SK-N-MC (cell line): ENCODE data around the gene OPCML.

Experiments used
- DNase-seq: peaks from one replicate; pipeline ENCODE4 v3.0.0-alpha.2; 2011; ENCODE audit warnings: low read depth, low spot score
- H3K27ac ChIP-seq: fragments of 200-600 bp; sonication (generic); 2 replicates; pipeline ENCODE4 v1.5.1; 2016; ENCODE audit warnings: mixed run types
- H3K36me3 ChIP-seq: fragments of 200-600 bp; sonication (generic); 2 replicates; pipeline ENCODE4 v1.6.1; 2017; ENCODE audit warnings: antibody characterized with exemption, low read length, mixed read lengths; ENCODE audit not compliant: insufficient read depth
- H3K4me3 ChIP-seq: fragments of 200-600 bp; sonication (generic); 2 replicates; pipeline ENCODE4 v1.5.1; 2016
- H3K9ac ChIP-seq: fragments of 200-600 bp; sonication (generic); 2 replicates; pipeline ENCODE4 v1.8.0; 2017; ENCODE audit warnings: mixed run types, mixed read lengths; ENCODE audit not compliant: insufficient read length
- H3K9me3 ChIP-seq: fragments of 200-600 bp; sonication (generic); 2 replicates; pipeline ENCODE4 v1.6.1; 2017; ENCODE audit warnings: low read depth, mild to moderate bottlenecking, antibody characterized with exemption, low read length, moderate library complexity, mixed read lengths
- EZH2 ChIP-seq: fragments of 200-600 bp; sonication (generic); IDR thresholded peaks from one replicate; pipeline ENCODE4 v1.6.1; 2017; ENCODE audit warnings: antibody characterized with exemption
- FOXP2 ChIP-seq: optimal IDR thresholded peaks from 2 replicates; pipeline ENCODE3; 2011; ENCODE audit warnings: mild to moderate bottlenecking, moderate library complexity; ENCODE audit not compliant: insufficient read depth; ENCODE audit errors: extremely low read length, control extremely low read depth
- POLR2AphosphoS5 ChIP-seq: IDR thresholded peaks from 2 replicates; pipeline ENCODE4 v1.6.1; 2012; ENCODE audit warnings: mild to moderate bottlenecking, low read depth, low read length, borderline replicate concordance

OPCML gene

DNA sequence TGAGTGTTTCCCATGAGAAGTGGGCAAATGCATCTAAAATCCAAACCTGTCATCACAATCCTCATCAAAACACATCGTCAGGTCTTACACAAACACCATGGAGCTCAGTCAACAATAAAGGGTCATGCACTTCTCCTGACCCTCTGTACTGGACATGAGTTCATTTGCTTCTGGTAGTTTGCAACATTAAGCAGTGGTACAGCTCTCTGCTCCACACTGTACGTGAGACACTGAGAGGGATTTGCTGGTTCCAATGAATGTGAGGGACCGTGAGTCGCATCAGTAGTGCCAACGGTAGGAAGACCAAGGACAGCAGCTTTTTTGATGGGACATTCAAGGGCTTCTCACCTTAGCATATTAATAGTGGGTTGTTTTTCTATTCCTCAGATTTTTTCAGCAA, 752.3 kb downstream of the OPCML start:
- Histone ChIP-seq H3K4me3 (no peak overlapping the region), H3K9ac (no peak overlapping the region), H3K27ac (no peak overlapping the region), H3K36me3 (no peaks in the 10 kb centered on the region), H3K9me3 (no peaks in the 10 kb centered on the region)
- DNase-seq = no peak
- TF ChIP-seq EZH2 (no peak), FOXP2 (no peak)

DNA sequence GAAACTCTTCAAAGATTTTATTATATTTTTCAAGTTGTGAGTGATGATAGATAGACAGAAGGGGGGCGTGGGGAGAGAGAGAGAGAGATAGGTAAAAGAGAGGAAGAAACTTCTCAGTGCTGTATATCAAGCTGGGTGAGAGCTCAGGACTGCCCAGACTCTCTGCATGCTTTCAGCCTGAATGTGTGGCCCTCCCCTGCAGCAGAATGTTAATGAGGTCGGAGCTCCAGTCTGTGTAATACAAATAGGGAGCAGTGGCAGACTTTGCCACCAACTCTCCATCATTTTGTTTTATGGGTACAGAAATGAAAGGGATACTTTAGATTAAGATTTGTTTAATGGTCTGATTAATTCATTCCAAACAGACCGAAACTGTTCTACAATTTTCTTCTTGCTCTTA, 752.8 kb downstream of the OPCML start:
- DNase-seq = no peak
- Histone ChIP-seq H3K27ac (no peak overlapping the region), H3K4me3 (no peak overlapping the region), H3K36me3 (no peaks in the 10 kb centered on the region), H3K9me3 (no peaks in the 10 kb centered on the region), H3K9ac (no peak overlapping the region)
- TF ChIP-seq POLR2AphosphoS5 (no peak), EZH2 (no peak), FOXP2 (no peak)

DNA sequence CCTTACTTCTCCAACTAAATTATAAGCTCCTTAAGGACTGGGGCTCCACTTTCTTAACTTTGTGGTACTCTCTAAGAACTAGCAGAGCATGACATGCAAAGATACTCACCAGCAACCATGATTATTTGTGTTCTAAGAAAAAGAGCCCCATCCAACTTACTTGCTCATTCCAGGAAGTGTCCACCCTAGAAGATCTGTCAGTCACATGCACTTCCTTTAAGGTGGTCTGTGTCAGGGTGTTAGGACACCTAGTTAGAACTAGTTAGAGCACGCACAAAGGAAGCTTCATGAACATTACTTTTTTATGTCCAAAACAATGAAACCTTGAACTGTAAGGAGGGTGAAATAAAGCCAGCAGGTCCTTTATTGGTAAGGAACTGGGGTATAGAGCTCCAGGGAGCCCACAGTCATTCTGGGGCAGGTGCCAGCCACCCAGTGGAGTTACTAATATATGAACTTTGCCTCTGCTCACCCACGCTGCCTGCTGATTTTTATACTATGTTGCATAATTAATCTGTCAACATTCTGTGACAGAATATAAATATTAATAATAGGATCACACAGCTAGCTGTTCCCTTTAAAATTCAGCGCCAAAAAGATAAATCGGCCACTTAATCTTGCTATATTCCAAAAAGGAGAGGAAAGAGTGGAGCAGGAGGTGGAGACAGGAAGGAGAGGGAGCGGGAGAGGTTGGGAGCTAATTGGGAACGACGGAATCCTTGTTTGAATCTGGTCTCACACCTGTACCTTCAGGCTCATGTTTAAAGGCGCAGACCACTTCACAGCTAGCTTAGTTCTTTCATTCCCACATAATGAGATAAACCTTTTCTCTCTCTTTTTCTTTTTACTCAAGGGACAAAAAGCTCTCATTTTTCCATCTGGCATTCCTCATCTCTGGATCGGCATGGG, 755.0 kb downstream of the OPCML start:
- TF ChIP-seq POLR2AphosphoS5 (no peak), FOXP2 (no peak), EZH2 (no peak)
- Histone ChIP-seq H3K9ac (no peak overlapping the region), H3K4me3 (no peak overlapping the region), H3K9me3 (no peaks in the 10 kb centered on the region), H3K27ac (no peak overlapping the region), H3K36me3 (no peaks in the 10 kb centered on the region)
- no peak for DNase-seq

DNA sequence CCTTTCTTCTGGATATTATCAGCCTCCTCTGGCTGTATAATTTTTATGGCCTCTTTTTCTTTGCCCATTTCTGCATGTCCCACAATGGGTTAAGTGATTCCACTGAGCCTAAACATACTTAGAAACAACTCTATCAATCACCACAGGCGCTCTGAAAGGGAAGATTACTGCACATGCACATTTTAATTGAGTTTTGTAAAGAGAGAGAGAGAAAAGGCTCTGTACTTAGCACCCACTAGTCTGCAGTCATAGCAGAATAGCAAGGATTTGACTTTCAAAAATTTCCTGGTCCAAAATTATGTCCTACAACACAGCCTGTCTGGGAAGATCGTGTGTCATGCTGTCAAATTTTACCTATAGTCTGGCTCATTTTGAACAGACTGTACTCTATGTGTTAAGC, 758.5 kb downstream of the OPCML start:
- no peak overlapping the region for H3K4me3 ChIP-seq
- no peaks in the 10 kb centered on the region for H3K9me3 ChIP-seq
- no peak for TF ChIP-seq FOXP2
- TF ChIP-seq EZH2 = no peak
- no peak for TF ChIP-seq POLR2AphosphoS5

DNA sequence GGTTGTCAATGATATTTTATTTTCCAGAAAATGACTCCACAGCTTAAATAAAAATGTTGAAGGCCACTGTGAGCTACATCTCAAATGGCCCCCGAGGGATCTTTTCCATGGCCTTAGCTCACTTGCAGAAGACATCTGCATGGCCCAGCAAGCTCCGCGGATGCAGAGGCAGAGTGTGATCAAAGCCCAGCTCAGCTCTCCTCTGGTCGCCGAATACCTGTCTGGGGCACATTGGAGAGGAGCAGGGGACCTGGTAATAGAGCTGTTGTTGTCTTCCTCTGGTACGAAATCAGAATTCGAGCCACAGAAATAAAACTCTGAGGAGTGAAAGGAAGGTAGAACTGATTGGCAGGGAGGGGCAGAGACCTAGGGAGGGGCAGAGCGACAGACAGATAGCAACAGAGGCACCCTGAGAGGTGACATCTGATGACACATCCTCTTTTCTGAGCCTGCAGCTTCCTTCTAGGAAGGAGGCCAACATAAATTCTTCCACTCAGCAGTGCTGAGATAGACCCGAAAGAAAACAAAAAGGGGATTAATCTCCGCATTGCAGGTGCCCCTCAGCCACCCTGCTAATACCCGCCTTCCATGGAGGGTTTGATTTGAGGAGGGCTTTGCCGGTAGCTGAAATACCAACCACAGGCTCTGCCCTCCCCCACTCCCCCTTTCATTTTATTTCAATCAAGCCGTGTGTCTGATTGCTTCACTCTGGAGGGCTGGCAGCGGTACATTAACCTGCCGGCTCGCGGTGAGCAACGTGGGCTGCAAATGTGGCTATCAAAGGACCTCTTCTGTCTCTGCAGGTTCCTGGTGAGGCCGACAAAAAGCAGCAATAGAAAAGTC, 759.4 kb downstream of the OPCML start:
- DNase-seq = no peak
- no peak for TF ChIP-seq POLR2AphosphoS5
- no peak for TF ChIP-seq FOXP2
- TF ChIP-seq EZH2 = no peak
- H3K36me3 ChIP-seq = no peaks in the 10 kb centered on the region

More for the DNA sequence above, 758.5 kb downstream of the OPCML start:
- no peak overlapping the region for H3K9ac ChIP-seq
- H3K36me3 ChIP-seq = no peaks in the 10 kb centered on the region
- DNase-seq = no peak
- no peak overlapping the region for H3K27ac ChIP-seq

DNA sequence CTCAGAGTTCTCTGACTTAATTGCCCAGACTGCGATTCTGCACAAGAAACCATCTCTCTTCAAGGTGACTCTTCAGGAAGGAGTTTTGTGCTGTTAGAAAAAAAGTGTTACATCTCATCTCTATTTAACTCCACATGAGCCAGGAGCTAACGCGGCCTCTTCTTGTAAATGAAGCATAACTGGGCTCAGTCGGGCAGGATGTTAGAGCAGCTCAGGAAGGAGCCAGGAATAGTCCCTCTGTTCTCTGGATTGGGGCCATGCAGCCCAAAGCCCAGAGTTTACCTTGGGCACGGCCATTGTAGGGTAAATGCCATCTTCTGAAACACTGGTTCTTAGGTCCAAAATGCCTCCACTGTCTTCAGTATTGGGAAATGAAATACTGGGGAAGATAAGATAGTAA, 760.6 kb downstream of the OPCML start:
- no peak for DNase-seq
- H3K36me3 ChIP-seq = no peaks in the 10 kb centered on the region
- H3K9me3 ChIP-seq = no peaks in the 10 kb centered on the region
- no peak overlapping the region for H3K27ac ChIP-seq
- H3K9ac ChIP-seq = no peak overlapping the region
- H3K4me3 ChIP-seq = no peak overlapping the region
- TF ChIP-seq FOXP2 (no peak), EZH2 (no peak), POLR2AphosphoS5 (no peak)

More for the DNA sequence above, 759.4 kb downstream of the OPCML start:
- H3K9me3 ChIP-seq = no peaks in the 10 kb centered on the region
- H3K27ac ChIP-seq = no peak overlapping the region
- no peak overlapping the region for H3K9ac ChIP-seq
- H3K4me3 ChIP-seq = no peak overlapping the region

DNA sequence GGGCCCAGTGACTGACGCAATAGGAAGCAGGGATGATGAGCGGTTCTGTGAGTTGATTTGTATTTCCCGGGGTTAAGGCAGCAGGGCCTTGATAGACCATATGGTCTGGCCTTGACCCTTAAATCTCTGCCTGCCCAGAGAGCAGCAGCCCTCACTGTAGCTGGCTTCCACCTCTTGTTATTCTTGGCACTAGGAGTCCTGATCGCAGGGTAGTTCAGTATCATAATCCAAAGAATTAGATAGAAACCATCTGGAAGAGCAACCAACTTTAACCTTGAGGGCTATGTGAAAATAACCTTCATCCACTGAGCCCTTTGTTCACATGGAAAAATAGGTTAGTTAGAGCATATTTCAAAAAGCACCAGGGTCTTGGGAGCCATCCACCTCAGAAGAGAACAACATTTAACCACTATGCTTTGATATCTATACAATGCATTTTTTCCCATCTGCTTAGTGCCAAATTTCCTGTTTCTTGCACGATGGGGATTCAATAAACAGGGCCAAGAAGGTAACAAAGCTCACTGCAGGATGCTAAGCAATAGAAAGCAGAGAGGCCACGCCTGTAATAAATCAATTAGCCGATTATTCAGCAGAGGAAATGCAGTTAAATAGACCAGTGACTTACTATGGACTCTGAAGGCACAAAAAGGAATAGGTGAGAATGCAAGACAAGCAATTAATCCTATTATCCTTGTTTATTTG, 761.3 kb downstream of the OPCML start:
- Histone ChIP-seq H3K9me3 (no peaks in the 10 kb centered on the region), H3K36me3 (no peaks in the 10 kb centered on the region), H3K9ac (no peak overlapping the region), H3K27ac (no peak overlapping the region), H3K4me3 (no peak overlapping the region)
- TF ChIP-seq EZH2 = no peak
- TF ChIP-seq FOXP2 = no peak
- no peak for TF ChIP-seq POLR2AphosphoS5
- no peak for DNase-seq

DNA sequence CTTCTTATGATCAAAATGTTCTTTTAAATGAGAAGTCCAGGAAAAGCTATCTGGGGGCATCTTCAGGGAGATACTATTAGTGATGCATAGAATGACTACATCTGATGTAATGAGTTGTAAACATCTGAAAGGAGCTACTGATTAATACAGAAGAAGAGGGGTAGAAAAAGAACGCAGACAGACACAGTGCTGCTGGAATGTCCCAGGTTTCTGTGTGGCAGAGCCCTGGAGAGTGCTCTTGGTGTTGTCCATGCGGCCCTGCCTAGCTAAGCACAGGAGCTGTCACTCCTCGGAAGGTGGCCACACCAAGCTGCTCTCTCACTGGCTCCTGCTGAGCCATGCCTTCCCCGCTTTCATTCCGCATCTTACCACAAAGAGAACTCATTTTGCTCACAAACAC, 768.8 kb downstream of the OPCML start:
- H3K9ac ChIP-seq = no peak overlapping the region
- H3K4me3 ChIP-seq = no peak overlapping the region
- no peaks in the 10 kb centered on the region for H3K36me3 ChIP-seq
- no peak for DNase-seq
- TF ChIP-seq FOXP2 (no peak), EZH2 (no peak), POLR2AphosphoS5 (no peak)
- H3K9me3 ChIP-seq = no peaks in the 10 kb centered on the region
- H3K27ac ChIP-seq = no peak overlapping the region
